DOHH2 (cell line): ENCODE measurements around the gene PHF13.
A peak's percentile ranks its signal among the peaks of the same experiment; 100 is the strongest.

Experiments used
- H3F3A ChIP-seq: fragments of 200-600 bp; sonication (generic), shearing (Covaris generic); 2 replicates; pipeline ENCODE4 v1.6.0; 2016; ENCODE audit warnings: antibody characterized with exemption, mild to moderate bottlenecking; ENCODE audit not compliant: control insufficient read depth, insufficient read depth
- H3K27ac ChIP-seq: fragments of 200-600 bp; sonication (generic); 2 replicates; pipeline ENCODE4 v1.5.1; 2014; ENCODE audit warnings: low read depth, mild to moderate bottlenecking, low read length, moderate library complexity
- H3K27me3 ChIP-seq: fragments of 200-600 bp; sonication (generic); 2 replicates; pipeline ENCODE4 v1.6.1; 2014; ENCODE audit warnings: mild to moderate bottlenecking, low read length, mixed read lengths; ENCODE audit not compliant: control insufficient read depth
- H3K36me3 ChIP-seq: fragments of 200-600 bp; sonication (generic); 2 replicates; pipeline ENCODE4 v1.6.1; 2014; ENCODE audit warnings: mild to moderate bottlenecking, low read length, moderate library complexity, mixed read lengths; ENCODE audit not compliant: control insufficient read depth
- H3K4me1 ChIP-seq: fragments of 200-600 bp; sonication (generic); 2 replicates; pipeline ENCODE4 v1.6.1; 2014; ENCODE audit warnings: mild to moderate bottlenecking, low read length, mixed read lengths; ENCODE audit not compliant: control insufficient read depth
- H3K4me2 ChIP-seq: fragments of 200-600 bp; sonication (generic); 2 replicates; pipeline ENCODE4 v1.6.0; 2014; ENCODE audit warnings: mild to moderate bottlenecking, low read length, moderate library complexity
- H3K4me3 ChIP-seq: fragments of 200-600 bp; sonication (generic); 2 replicates; pipeline ENCODE4 v1.5.1; 2014; ENCODE audit warnings: mild to moderate bottlenecking, low read length, mixed read lengths
- H3K79me2 ChIP-seq: fragments of 200-600 bp; sonication (generic); 2 replicates; pipeline ENCODE4 v1.6.1; 2014; ENCODE audit warnings: mild to moderate bottlenecking, low read length, mixed read lengths; ENCODE audit not compliant: control insufficient read depth
- H3K9me2 ChIP-seq: fragments of 200-600 bp; sonication (generic); replicated peaks from 2 replicates; pipeline ENCODE4 v1.6.1; 2014; ENCODE audit warnings: mild to moderate bottlenecking, low read length, mixed read lengths; ENCODE audit not compliant: control insufficient read depth
- H3K9me3 ChIP-seq: fragments of 200-600 bp; sonication (generic); 2 replicates; pipeline ENCODE4 v1.6.1; 2014; ENCODE audit warnings: antibody characterized with exemption, low read length, mixed read lengths; ENCODE audit not compliant: control insufficient read depth, insufficient read depth
- H4K20me1 ChIP-seq: fragments of 200-600 bp; sonication (generic); 2 replicates; pipeline ENCODE4 v1.6.0; 2014; ENCODE audit warnings: low read depth, mild to moderate bottlenecking, antibody characterized with exemption, low read length, moderate library complexity; ENCODE audit not compliant: control insufficient read depth, insufficient read depth
- EZH2phosphoT487 ChIP-seq: fragments of 200-600 bp; sonication (generic); IDR thresholded peaks from 2 replicates; pipeline ENCODE4 v1.6.1; 2017; ENCODE audit warnings: borderline replicate concordance, mild to moderate bottlenecking, antibody characterized with exemption, low read length, moderate library complexity, mixed read lengths
- TF ChIP-seq, protein P1 (sequence below): fragments of 200-600 bp; sonication (generic); IDR thresholded peaks from one replicate; pipeline ENCODE4 v1.5.1; 2014; ENCODE audit warnings: antibody characterized with exemption, mild to moderate bottlenecking, low read depth, low read length; ENCODE audit not compliant: poor library complexity, severe bottlenecking

PHF13 gene

DNA sequence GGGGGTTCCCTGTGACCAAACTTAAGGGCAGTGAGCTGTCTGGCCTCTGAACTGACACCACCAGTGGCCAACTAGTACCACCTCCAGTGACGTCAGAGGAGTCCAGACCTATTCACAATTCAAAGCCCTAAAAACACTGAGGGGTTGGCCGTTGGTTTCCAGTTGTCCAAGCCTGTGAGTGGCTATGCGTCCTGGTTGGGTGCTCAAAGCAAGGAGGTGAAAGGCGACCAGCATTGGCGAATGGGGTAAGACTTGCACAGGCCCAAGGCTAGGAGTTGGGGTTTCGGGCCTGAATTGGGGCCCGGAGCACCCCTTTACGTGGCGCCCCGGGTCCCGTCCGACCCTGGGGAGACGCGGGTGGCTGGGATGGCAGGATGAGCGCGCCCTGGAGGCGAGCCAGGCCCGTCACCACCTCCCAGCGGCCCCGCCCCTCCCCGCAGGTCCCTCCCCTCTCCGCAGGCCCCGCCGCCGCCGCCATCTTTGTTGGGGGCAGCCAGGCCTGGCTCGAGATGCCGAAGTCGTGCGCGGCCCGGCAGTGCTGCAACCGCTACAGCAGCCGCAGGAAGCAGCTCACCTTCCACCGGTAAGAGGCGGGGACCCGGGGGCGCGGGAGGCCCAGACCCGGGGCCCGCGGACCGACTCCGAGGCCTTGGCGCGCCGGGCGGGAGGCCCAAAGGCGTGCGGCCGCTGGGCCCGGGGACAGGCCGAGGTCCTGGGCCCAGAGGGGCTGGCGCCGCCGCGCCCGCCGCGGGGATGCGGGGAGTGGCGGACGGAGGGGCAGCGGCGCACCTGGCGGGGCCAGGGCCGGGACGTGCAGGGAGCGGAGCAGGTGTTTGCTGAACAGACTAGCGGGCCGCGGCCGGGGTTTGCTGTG, 11.4 kb downstream of the PHF13 start, which contains the start of gene THAP3:
TSS of gene THAP3 (plus strand) at position 159 of the 874 bp plus-strand sequence. CDS start at position 510, 351 bp downstream.
- Histone ChIP-seq H3K27ac (peak within 1 kb of the TSS; percentile 86), H3K4me2 (peak within 1 kb of the TSS; percentile 98), H3K36me3 (peaks cover 74% of the 10 kb centered on the region), H3K9me3 (no peaks in the 10 kb centered on the region), H3K79me2 (peaks cover 56% of the 10 kb centered on the region), H3F3A (peaks cover 25% of the 10 kb centered on the region), H3K4me3 (peak within 1 kb of the TSS; percentile 83), H3K27me3 (no peaks in the 10 kb centered on the region), H3K4me1 (peaks cover 52% of the 10 kb centered on the region), H3K9me2 (no peaks in the 10 kb centered on the region), H4K20me1 (peaks cover 13% of the 10 kb centered on the region)
- TF ChIP-seq, protein P1, sequence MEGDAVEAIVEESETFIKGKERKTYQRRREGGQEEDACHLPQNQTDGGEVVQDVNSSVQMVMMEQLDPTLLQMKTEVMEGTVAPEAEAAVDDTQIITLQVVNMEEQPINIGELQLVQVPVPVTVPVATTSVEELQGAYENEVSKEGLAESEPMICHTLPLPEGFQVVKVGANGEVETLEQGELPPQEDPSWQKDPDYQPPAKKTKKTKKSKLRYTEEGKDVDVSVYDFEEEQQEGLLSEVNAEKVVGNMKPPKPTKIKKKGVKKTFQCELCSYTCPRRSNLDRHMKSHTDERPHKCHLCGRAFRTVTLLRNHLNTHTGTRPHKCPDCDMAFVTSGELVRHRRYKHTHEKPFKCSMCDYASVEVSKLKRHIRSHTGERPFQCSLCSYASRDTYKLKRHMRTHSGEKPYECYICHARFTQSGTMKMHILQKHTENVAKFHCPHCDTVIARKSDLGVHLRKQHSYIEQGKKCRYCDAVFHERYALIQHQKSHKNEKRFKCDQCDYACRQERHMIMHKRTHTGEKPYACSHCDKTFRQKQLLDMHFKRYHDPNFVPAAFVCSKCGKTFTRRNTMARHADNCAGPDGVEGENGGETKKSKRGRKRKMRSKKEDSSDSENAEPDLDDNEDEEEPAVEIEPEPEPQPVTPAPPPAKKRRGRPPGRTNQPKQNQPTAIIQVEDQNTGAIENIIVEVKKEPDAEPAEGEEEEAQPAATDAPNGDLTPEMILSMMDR: peak; percentile 46
- TF ChIP-seq EZH2phosphoT487: no peak

DNA sequence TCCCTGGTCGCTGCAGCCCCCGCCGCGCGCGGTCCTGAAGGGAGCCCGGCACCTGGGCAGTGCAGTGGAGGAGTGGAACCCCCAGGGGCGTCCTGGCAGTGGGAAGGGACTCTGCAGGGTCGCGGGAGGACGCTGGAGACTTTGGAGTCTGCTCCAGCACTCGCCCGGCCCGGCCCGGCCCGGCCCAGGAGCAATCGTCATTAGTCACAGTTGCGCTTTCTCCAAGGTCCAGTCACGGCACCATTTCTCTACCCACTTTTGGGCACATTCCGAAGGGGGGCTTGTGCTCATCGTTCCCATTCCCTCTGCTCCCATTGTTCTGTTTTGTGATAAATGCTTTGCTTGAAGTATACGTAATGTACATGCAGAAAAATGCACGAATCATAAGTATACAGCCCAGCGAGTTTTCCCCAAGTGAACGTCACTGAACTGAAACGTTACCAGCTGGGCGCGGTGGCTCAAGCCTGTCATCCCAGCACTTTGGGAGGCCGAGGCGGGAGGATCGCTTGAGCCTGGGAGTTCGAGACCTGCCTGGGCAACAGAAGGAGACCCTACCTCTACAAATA, 12.1 kb downstream of the PHF13 start:
- peak overlapping the region; percentile 98 for H3K4me2 ChIP-seq
- peaks cover 13% of the 10 kb centered on the region for H4K20me1 ChIP-seq
- no peak for TF ChIP-seq EZH2phosphoT487
- TF ChIP-seq, protein P1: no peak
- H3F3A ChIP-seq: peaks cover 25% of the 10 kb centered on the region
- peaks cover 56% of the 10 kb centered on the region for H3K79me2 ChIP-seq
- no peaks in the 10 kb centered on the region for H3K27me3 ChIP-seq
- peak overlapping the region; percentile 83 for H3K4me3 ChIP-seq
- H3K4me1 ChIP-seq: peaks cover 52% of the 10 kb centered on the region
- no peaks in the 10 kb centered on the region for H3K9me3 ChIP-seq
- peak overlapping the region; percentile 86 for H3K27ac ChIP-seq
- H3K36me3 ChIP-seq: peaks cover 72% of the 10 kb centered on the region
- no peaks in the 10 kb centered on the region for H3K9me2 ChIP-seq

DNA sequence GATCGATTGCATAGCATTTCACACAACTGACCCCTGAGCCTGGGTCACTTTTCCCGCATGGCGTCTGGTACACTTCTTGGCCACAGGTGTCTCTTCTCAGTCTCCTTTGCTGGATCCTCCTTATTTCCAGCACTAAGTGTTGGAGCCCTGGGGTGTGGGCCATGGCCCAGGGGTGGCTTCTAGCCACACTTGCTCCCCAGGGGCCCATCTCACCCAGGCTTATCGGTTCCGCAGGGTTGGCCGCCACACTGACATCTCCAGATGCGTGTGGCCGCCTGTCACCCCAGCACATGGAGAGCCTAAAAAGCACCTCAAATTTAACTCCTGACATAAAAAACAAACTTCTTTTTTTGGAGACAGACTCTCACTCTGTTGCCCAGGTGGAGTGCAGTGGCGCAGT, 13.5 kb downstream of the PHF13 start:
- Histone ChIP-seq H4K20me1 (peaks cover 13% of the 10 kb centered on the region), H3K4me1 (peaks cover 52% of the 10 kb centered on the region), H3K27ac (peak overlapping the region; percentile 86), H3K9me3 (no peaks in the 10 kb centered on the region), H3K27me3 (no peaks in the 10 kb centered on the region), H3F3A (peaks cover 25% of the 10 kb centered on the region), H3K36me3 (peaks cover 63% of the 10 kb centered on the region), H3K79me2 (peaks cover 56% of the 10 kb centered on the region), H3K4me2 (peak overlapping the region; percentile 98), H3K9me2 (no peaks in the 10 kb centered on the region), H3K4me3 (peak overlapping the region; percentile 83)
- TF ChIP-seq, protein P1: no peak
- no peak for TF ChIP-seq EZH2phosphoT487
